ENCODE data around the gene SARDH. TPM values are rescaled to one million over a fixed set of nuclear protein-coding genes. Genes with fewer than 3 reads are reported as not detected.

The SARDH gene
- total and polyA plus RNA-seq, 12 donors: 0.81 to 9.6 (median 3.0) TPM

DNA sequence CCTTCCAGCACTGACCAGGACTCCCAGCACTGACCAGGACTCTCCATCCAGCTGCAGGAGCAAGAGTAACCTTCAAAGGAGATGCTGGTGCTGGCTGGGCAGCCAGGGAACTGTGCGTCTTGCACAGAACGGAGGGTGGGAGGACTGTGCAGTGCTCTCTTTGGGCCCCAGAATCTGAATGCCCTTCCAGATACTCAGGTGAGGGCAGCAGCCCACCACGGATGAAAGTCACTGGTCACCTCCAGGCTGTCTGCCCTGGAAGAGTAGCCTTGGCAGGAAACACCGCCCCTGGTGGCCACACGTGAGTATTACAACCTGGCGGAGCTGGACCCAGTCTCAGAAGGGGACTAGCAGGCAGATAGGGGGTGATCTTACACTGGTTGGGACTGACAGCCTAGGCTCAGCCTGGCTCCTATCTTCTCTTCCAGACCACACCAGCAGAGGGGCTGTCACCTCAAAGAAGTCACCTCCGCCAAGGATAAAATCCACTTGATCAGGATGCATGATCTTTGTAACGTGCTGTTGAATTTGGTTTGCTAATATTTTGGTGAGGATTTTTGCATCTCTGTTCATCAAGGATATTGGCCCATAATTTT, 4.8 kb upstream of the SARDH start:
- intact Hi-C loops (cut with DNase I): no loop called here
- Histone ChIP-seq H3K9me3 (replicated peaks in 1 of 3) (no peaks in the 10 kb centered on the region), H3K4me1 (replicated peaks in 1 of 2) (no peaks in the 10 kb centered on the region), H3K27ac (no peak overlapping the region), H3K4me3 (no peak overlapping the region), H3K36me3 (replicated peaks in 1 of 2) (no peaks in the 10 kb centered on the region), H3K27me3 (no peaks in the 10 kb centered on the region)
- no peak for TF ChIP-seq POLR2A (IDR thresholded peaks at IDR 0.05)
- TF ChIP-seq, protein P1, sequence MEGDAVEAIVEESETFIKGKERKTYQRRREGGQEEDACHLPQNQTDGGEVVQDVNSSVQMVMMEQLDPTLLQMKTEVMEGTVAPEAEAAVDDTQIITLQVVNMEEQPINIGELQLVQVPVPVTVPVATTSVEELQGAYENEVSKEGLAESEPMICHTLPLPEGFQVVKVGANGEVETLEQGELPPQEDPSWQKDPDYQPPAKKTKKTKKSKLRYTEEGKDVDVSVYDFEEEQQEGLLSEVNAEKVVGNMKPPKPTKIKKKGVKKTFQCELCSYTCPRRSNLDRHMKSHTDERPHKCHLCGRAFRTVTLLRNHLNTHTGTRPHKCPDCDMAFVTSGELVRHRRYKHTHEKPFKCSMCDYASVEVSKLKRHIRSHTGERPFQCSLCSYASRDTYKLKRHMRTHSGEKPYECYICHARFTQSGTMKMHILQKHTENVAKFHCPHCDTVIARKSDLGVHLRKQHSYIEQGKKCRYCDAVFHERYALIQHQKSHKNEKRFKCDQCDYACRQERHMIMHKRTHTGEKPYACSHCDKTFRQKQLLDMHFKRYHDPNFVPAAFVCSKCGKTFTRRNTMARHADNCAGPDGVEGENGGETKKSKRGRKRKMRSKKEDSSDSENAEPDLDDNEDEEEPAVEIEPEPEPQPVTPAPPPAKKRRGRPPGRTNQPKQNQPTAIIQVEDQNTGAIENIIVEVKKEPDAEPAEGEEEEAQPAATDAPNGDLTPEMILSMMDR (IDR thresholded peaks at IDR 0.05): peak; percentile 86 to 99 (median 92)
- WGBS, 4 donors: 12 to 32% (median 17%) methylated on average over 5 to 8 of the region's 8 CpGs
- DNase-seq: peak; percentile 63 to 86 (median 67)

GRCh38 chr9:133742251-133742650, 4.1 kb upstream of the SARDH start:
- Histone ChIP-seq H3K27me3 (no peaks in the 10 kb centered on the region), H3K36me3 (replicated peaks in 1 of 2) (no peaks in the 10 kb centered on the region), H3K9me3 (replicated peaks in 1 of 3) (no peaks in the 10 kb centered on the region), H3K4me3 (no peak overlapping the region), H3K4me1 (replicated peaks in 1 of 2) (no peaks in the 10 kb centered on the region), H3K27ac (no peak overlapping the region)
- DNase-seq: peak in 1 of 7 donors; percentile 27
- intact Hi-C loops (cut with DNase I): no loop called here
- TF ChIP-seq, protein P1 (IDR thresholded peaks at IDR 0.05): no peak
- no peak for TF ChIP-seq POLR2A (IDR thresholded peaks at IDR 0.05)
- WGBS, 4 donors: 77 to 89% (median 83%) methylated on average over 6 to 7 of the region's 7 CpGs

DNA sequence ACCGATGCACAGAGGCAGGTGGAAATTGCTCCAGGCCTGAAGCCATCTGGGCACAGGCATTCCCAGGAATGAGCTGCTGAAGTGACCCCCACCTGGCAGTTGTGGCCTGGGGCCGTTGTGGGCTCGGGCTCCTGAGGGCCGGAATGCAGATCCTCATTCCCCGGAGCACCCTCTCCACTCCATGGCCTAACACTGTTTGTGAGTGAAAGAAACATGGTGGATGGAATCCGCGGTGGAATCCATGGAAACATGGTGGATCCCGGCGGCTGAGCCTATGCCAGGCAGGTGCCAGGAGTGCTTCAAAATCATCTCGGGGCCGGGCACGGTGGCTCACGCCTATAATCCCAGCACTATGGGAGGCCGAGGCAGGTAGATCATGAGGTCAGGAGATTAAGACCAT, 3.6 kb upstream of the SARDH start:
- Histone ChIP-seq H3K27ac (no peak overlapping the region), H3K27me3 (no peaks in the 10 kb centered on the region), H3K4me1 (replicated peaks in 1 of 2) (no peaks in the 10 kb centered on the region), H3K9me3 (replicated peaks in 1 of 3) (no peaks in the 10 kb centered on the region), H3K36me3 (replicated peaks in 1 of 2) (no peaks in the 10 kb centered on the region), H3K4me3 (no peak overlapping the region)
- 88 to 96% (median 94%) methylated on average over 13 to 14 of the region's 14 CpGs for WGBS, 4 donors
- peak in 2 of 7 donors; percentile 10 to 43 for DNase-seq
- TF ChIP-seq POLR2A (IDR thresholded peaks at IDR 0.05): no peak
- TF ChIP-seq, protein P1 (IDR thresholded peaks at IDR 0.05): no peak
- intact Hi-C loops (cut with DNase I): no loop called here

- peak in 2 of 7 donors; percentile 7 to 37 for DNase-seq
- intact Hi-C loops (cut with DNase I): no loop called here
- Histone ChIP-seq H3K27me3 (no peaks in the 10 kb centered on the region), H3K27ac (no peak overlapping the region), H3K9me3 (replicated peaks in 1 of 3) (no peaks in the 10 kb centered on the region), H3K4me3 (no peak overlapping the region), H3K4me1 (replicated peaks in 1 of 2) (no peaks in the 10 kb centered on the region), H3K36me3 (replicated peaks in 1 of 2) (no peaks in the 10 kb centered on the region)
- TF ChIP-seq, protein P1 (IDR thresholded peaks at IDR 0.05): no peak
- TF ChIP-seq POLR2A (IDR thresholded peaks at IDR 0.05): no peak
- 79 to 90% (median 82%) methylated on average over 2 to 8 of the region's 8 CpGs for WGBS, 4 donors
Observed at GRCh38 chr9:133740911-133741310, 2.8 kb upstream of the SARDH start.
